ENCODE results near the gene CMTM4.
"Not testable (repeated sequence)": the region's sequence is repeated elsewhere in the genome, so short reads cannot be mapped to it uniquely, and the experiment has no call there.

Gene CMTM4

GRCh38 chr16:66575060-66575459, 121.5 kb downstream of the CMTM4 start:
- Histone ChIP-seq H3K27me3 (ENCODE audit: control insufficient read depth, insufficient read depth, low read length) (peaks cover 38% of the 10 kb centered on the region), H3K9me3 (ENCODE audit: control insufficient read depth, insufficient read depth, low read length) (no peaks in the 10 kb centered on the region), H3K4me1 (ENCODE audit: control insufficient read depth, insufficient read depth, low read length) (no peaks in the 10 kb centered on the region), H3K36me3 (ENCODE audit: control insufficient read depth, insufficient read depth, low read length) (no peaks in the 10 kb centered on the region), H3K9ac (ENCODE audit: low read depth, low read length) (no peak overlapping the region), H3K4me3 (ENCODE audit: low read depth, low read length) (no peak overlapping the region)

- Histone ChIP-seq H3K4me1 (ENCODE audit: control insufficient read depth, insufficient read depth, low read length) (no peaks in the 10 kb centered on the region), H3K9me3 (ENCODE audit: control insufficient read depth, insufficient read depth, low read length) (no peaks in the 10 kb centered on the region), H3K4me3 (ENCODE audit: low read depth, low read length) (no peak overlapping the region), H3K27me3 (ENCODE audit: control insufficient read depth, insufficient read depth, low read length) (peaks cover 33% of the 10 kb centered on the region), H3K36me3 (ENCODE audit: control insufficient read depth, insufficient read depth, low read length) (no peaks in the 10 kb centered on the region), H3K9ac (ENCODE audit: low read depth, low read length) (no peak overlapping the region)
These were observed 122.0 kb downstream of the CMTM4 start for GRCh38 chr16:66574531-66574930.

- H3K4me3 ChIP-seq (ENCODE audit: low read depth, low read length) = no peak overlapping the region
- H3K36me3 ChIP-seq (ENCODE audit: control insufficient read depth, insufficient read depth, low read length) = no peaks in the 10 kb centered on the region
- H3K4me1 ChIP-seq (ENCODE audit: control insufficient read depth, insufficient read depth, low read length) = no peaks in the 10 kb centered on the region
- peaks cover 29% of the 10 kb centered on the region for H3K27me3 ChIP-seq (ENCODE audit: control insufficient read depth, insufficient read depth, low read length)
- no peaks in the 10 kb centered on the region for H3K9me3 ChIP-seq (ENCODE audit: control insufficient read depth, insufficient read depth, low read length)
- no peak overlapping the region for H3K9ac ChIP-seq (ENCODE audit: low read depth, low read length)
These were observed 122.5 kb downstream of the CMTM4 start for GRCh38 chr16:66574081-66574480.

GRCh38 chr16:66572356-66572755, 124.2 kb downstream of the CMTM4 start:
- Histone ChIP-seq H3K9me3 (ENCODE audit: control insufficient read depth, insufficient read depth, low read length) (no peaks in the 10 kb centered on the region), H3K9ac (ENCODE audit: low read depth, low read length) (no peak overlapping the region), H3K4me1 (ENCODE audit: control insufficient read depth, insufficient read depth, low read length) (no peaks in the 10 kb centered on the region), H3K4me3 (ENCODE audit: low read depth, low read length) (no peak overlapping the region), H3K27me3 (ENCODE audit: control insufficient read depth, insufficient read depth, low read length) (peaks cover 11% of the 10 kb centered on the region), H3K36me3 (ENCODE audit: control insufficient read depth, insufficient read depth, low read length) (no peaks in the 10 kb centered on the region)

GRCh38 chr16:66569827-66570405, 126.6 kb downstream of the CMTM4 start:
- H3K36me3 ChIP-seq (ENCODE audit: control insufficient read depth, insufficient read depth, low read length) = no peaks in the 10 kb centered on the region
- H3K4me3 ChIP-seq (ENCODE audit: low read depth, low read length) = no peak overlapping the region
- H3K9ac ChIP-seq (ENCODE audit: low read depth, low read length) = no peak overlapping the region

GRCh38 chr16:66569131-66569530, 127.4 kb downstream of the CMTM4 start:
- H3K36me3 ChIP-seq (ENCODE audit: control insufficient read depth, insufficient read depth, low read length) = no peaks in the 10 kb centered on the region
- H3K9ac ChIP-seq (ENCODE audit: low read depth, low read length) = no peak overlapping the region
- H3K4me3 ChIP-seq (ENCODE audit: low read depth, low read length) = no peak overlapping the region
- no peaks in the 10 kb centered on the region for H3K4me1 ChIP-seq (ENCODE audit: control insufficient read depth, insufficient read depth, low read length)
- H3K27me3 ChIP-seq (ENCODE audit: control insufficient read depth, insufficient read depth, low read length) = no peaks in the 10 kb centered on the region
- H3K9me3 ChIP-seq (ENCODE audit: control insufficient read depth, insufficient read depth, low read length) = no peaks in the 10 kb centered on the region

More at GRCh38 chr16:66569827-66570405, 126.6 kb downstream of the CMTM4 start:
- H3K9me3 ChIP-seq (ENCODE audit: control insufficient read depth, insufficient read depth, low read length) = no peaks in the 10 kb centered on the region
- no peaks in the 10 kb centered on the region for H3K4me1 ChIP-seq (ENCODE audit: control insufficient read depth, insufficient read depth, low read length)
- H3K27me3 ChIP-seq (ENCODE audit: control insufficient read depth, insufficient read depth, low read length) = no peaks in the 10 kb centered on the region

- Histone ChIP-seq H3K9ac (ENCODE audit: low read depth, low read length) (no peak overlapping the region), H3K4me1 (ENCODE audit: control insufficient read depth, insufficient read depth, low read length) (no peaks in the 10 kb centered on the region), H3K36me3 (ENCODE audit: control insufficient read depth, insufficient read depth, low read length) (no peaks in the 10 kb centered on the region)
These were observed 128.2 kb downstream of the CMTM4 start for GRCh38 chr16:66568355-66568754.

GRCh38 chr16:66567270-66567669, 129.3 kb downstream of the CMTM4 start:
- not testable (repeated sequence) for H3K27me3 ChIP-seq (ENCODE audit: control insufficient read depth, insufficient read depth, low read length); H3K4me1 ChIP-seq (ENCODE audit: control insufficient read depth, insufficient read depth, low read length); H3K4me3 ChIP-seq (ENCODE audit: low read depth, low read length); H3K9me3 ChIP-seq (ENCODE audit: control insufficient read depth, insufficient read depth, low read length); H3K36me3 ChIP-seq (ENCODE audit: control insufficient read depth, insufficient read depth, low read length); H3K9ac ChIP-seq (ENCODE audit: low read depth, low read length)

More at GRCh38 chr16:66568355-66568754, 128.2 kb downstream of the CMTM4 start:
- Histone ChIP-seq H3K9me3 (ENCODE audit: control insufficient read depth, insufficient read depth, low read length) (no peaks in the 10 kb centered on the region), H3K27me3 (ENCODE audit: control insufficient read depth, insufficient read depth, low read length) (no peaks in the 10 kb centered on the region), H3K4me3 (ENCODE audit: low read depth, low read length) (no peak overlapping the region)

- H3K4me1 ChIP-seq (ENCODE audit: control insufficient read depth, insufficient read depth, low read length) = no peaks in the 10 kb centered on the region
These were observed 130.3 kb downstream of the CMTM4 start, which contains the start of gene CMTM1 for GRCh38 chr16:66566051-66566901. Gene CMTM1, plus strand, starts transcription at chr16:66566439. Its CDS starts 75 bp downstream, at chr16:66566514.

More at GRCh38 chr16:66566051-66566901, 130.3 kb downstream of the CMTM4 start, which contains the start of gene CMTM1:
- Histone ChIP-seq H3K9ac (ENCODE audit: low read depth, low read length) (no peak within 1 kb of the TSS), H3K4me3 (ENCODE audit: low read depth, low read length) (no peak within 1 kb of the TSS), H3K36me3 (ENCODE audit: control insufficient read depth, insufficient read depth, low read length) (no peaks in the 10 kb centered on the region), H3K27me3 (ENCODE audit: control insufficient read depth, insufficient read depth, low read length) (no peaks in the 10 kb centered on the region), H3K9me3 (ENCODE audit: control insufficient read depth, insufficient read depth, low read length) (no peaks in the 10 kb centered on the region)

Measured in iPS-15b (cell line).